HL-60 (cell line): ENCODE results near the gene ADRM1.

Source experiments
- DNase-seq, 2 experiments: peaks; one replicate each; pipeline ENCODE4 v3.0.0-alpha.2; 2010 to 2020; ENCODE audit warnings: low read depth in 1 of 2, low spot score in 1 of 2
- H3K27ac ChIP-seq: fragments of 250-450 bp; sonication (Bioruptor Pico); replicated peaks from 2 replicates; pipeline ENCODE4 v1.5.1; 2020; ENCODE audit warnings: mild to moderate bottlenecking, moderate library complexity
- H3K27me3 ChIP-seq: fragments of 250-450 bp; sonication (Bioruptor Pico); 2 replicates; pipeline ENCODE4 v1.5.1; 2021; ENCODE audit warnings: mild to moderate bottlenecking, moderate library complexity; ENCODE audit not compliant: insufficient read depth, poor library complexity, severe bottlenecking
- H3K4me3 ChIP-seq: replicated peaks from 2 replicates; pipeline ENCODE4 v1.5.1; 2011; ENCODE audit warnings: mild to moderate bottlenecking, control low read depth, low read length; ENCODE audit not compliant: insufficient read depth
- CTCF ChIP-seq: IDR thresholded peaks from one replicate; pipeline ENCODE4 v1.5.1; 2011; ENCODE audit warnings: low read length, control low read depth, inconsistent platforms; ENCODE audit not compliant: insufficient read depth
- GABPA ChIP-seq: IDR thresholded peaks from 2 replicates; pipeline ENCODE4 v1.6.1; 2012; ENCODE audit warnings: low read depth
- POLR2AphosphoS5 ChIP-seq: IDR thresholded peaks from 2 replicates; pipeline ENCODE4 v1.6.1; 2012; ENCODE audit warnings: low read depth
- REST ChIP-seq: IDR thresholded peaks from 2 replicates; pipeline ENCODE4 v1.6.1; 2012; ENCODE audit warnings: low read depth; ENCODE audit not compliant: insufficient replicate concordance
- SPI1 ChIP-seq: IDR thresholded peaks from 2 replicates; pipeline ENCODE4 v1.6.1; 2012; ENCODE audit warnings: low read depth, mild to moderate bottlenecking, borderline replicate concordance

The ADRM1 gene

GRCh38 chr20:62315773-62316172 is 13.0 kb downstream of the ADRM1 start:
- Histone ChIP-seq H3K4me3 (no peak overlapping the region), H3K27ac (no peak overlapping the region), H3K27me3 (no peaks in the 10 kb centered on the region)
- DNase-seq = no peak
- no peak for TF ChIP-seq POLR2AphosphoS5
- no peak for TF ChIP-seq CTCF
- no peak for TF ChIP-seq SPI1
- TF ChIP-seq GABPA = no peak
- TF ChIP-seq REST = no peak

GRCh38 chr20:62316331-62317166 is 13.8 kb downstream of the ADRM1 start:
- no peaks in the 10 kb centered on the region for H3K27me3 ChIP-seq
- TF ChIP-seq GABPA (no peak), CTCF (no peak), SPI1 (no peak), POLR2AphosphoS5 (no peak), REST (no peak)
- DNase-seq = no peak
- no peak overlapping the region for H3K27ac ChIP-seq
- no peak overlapping the region for H3K4me3 ChIP-seq

- no peak for DNase-seq
- TF ChIP-seq POLR2AphosphoS5 (no peak), CTCF (no peak), GABPA (no peak), SPI1 (no peak), REST (no peak)
- Histone ChIP-seq H3K4me3 (no peak overlapping the region), H3K27me3 (no peaks in the 10 kb centered on the region), H3K27ac (no peak overlapping the region)
Measured at GRCh38 chr20:62317167-62317655, 14.4 kb downstream of the ADRM1 start.
